Measurements from ENCODE around the gene SPINK2.

Gene SPINK2

DNA sequence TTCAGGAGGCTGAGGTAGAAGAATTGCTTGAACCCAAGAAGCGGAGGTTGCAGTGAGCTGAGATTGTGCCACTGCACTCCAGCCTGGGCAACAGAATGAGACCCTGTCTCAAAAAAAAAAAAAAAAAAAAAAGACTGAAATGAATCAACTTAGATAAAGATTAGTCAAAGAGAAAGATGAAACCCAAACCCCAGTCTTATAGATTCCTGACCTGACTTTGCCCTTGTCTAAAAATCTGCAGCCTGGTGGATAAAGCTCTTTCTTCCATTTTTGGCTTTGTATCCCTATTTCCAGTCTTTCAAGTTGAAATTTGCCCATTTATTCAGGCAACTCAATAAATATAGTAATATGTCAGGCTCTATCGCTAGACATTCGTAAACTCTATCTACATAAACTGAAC, 39.3 kb upstream of the SPINK2 start:
- no peak overlapping the region for H3K4me3 ChIP-seq (ENCODE audit: low read length in 2 of 2)
- H4K8ac ChIP-seq (ENCODE audit: low read depth, low read length) = no peak overlapping the region
- H2AFZ ChIP-seq (ENCODE audit: low read length) = no peak overlapping the region
- no peak overlapping the region for H2BK120ac ChIP-seq (ENCODE audit: low read depth, low read length)
- H4K91ac ChIP-seq (ENCODE audit: low read depth, low read length, poor library complexity) = no peak overlapping the region
- H3K14ac ChIP-seq (ENCODE audit: low read length) = no peak overlapping the region
- no peaks in the 10 kb centered on the region for H3K4me1 ChIP-seq (ENCODE audit: control insufficient read depth in 2 of 2, insufficient read depth in 1 of 2, low read depth in 1 of 2, low read length in 2 of 2)
- H3K9me3 ChIP-seq (replicated peaks in 1 of 2; ENCODE audit: control insufficient read depth in 2 of 2, insufficient read depth in 1 of 2, low read depth in 1 of 2, low read length in 2 of 2) = no peaks in the 10 kb centered on the region
- H3K36me3 ChIP-seq (replicated peaks in 1 of 2; ENCODE audit: control insufficient read depth in 2 of 2, insufficient read depth in 2 of 2, low read length in 2 of 2) = no peaks in the 10 kb centered on the region
- H3K27me3 ChIP-seq (ENCODE audit: control insufficient read depth in 3 of 3, insufficient read depth in 3 of 3, low read depth in 1 of 3, low read length in 3 of 3) = peaks cover 0 to 9% (median 0%) of the 10 kb centered on the region in 3 experiments
- H3K79me1 ChIP-seq (ENCODE audit: low read depth, low read length) = no peaks in the 10 kb centered on the region
- WGBS, 2 donors (ENCODE audit: extremely low coverage in 2 of 2, insufficient read length in 2 of 2, insufficient replicate concordance in 1 of 2) = no CpG with 5 or more reads among the region's 3 CpGs
- no peak overlapping the region for H3K18ac ChIP-seq (ENCODE audit: low read length)
- H2BK12ac ChIP-seq (ENCODE audit: low read length) = no peak overlapping the region
- no peak overlapping the region for H2BK15ac ChIP-seq (ENCODE audit: low read length)
- no peak overlapping the region for H2AK5ac ChIP-seq (ENCODE audit: low read depth, low read length)
- no peak overlapping the region for H3K4ac ChIP-seq (ENCODE audit: low read length)
- no peak overlapping the region for H3K23ac ChIP-seq (ENCODE audit: low read depth, low read length, poor library complexity)
- no peak overlapping the region for H3K9ac ChIP-seq (ENCODE audit: low read depth, low read length, poor library complexity)
- H3K27ac ChIP-seq (replicated peaks; ENCODE audit: low read length) = no peak overlapping the region
- no peak overlapping the region for H3K4me2 ChIP-seq (ENCODE audit: insufficient read depth, low read length, poor library complexity, severe bottlenecking)
- DNase-seq (ENCODE audit: low spot score) = no peak
- no peak overlapping the region for H2BK5ac ChIP-seq (ENCODE audit: low read length)

GRCh38 chr4:56859841-56860240, 38.3 kb upstream of the SPINK2 start:
- Histone ChIP-seq H3K4me1 (ENCODE audit: control insufficient read depth in 2 of 2, insufficient read depth in 1 of 2, low read depth in 1 of 2, low read length in 2 of 2) (no peaks in the 10 kb centered on the region), H3K23ac (ENCODE audit: low read depth, low read length, poor library complexity) (no peak overlapping the region), H2BK12ac (ENCODE audit: low read length) (no peak overlapping the region), H3K4me3 (ENCODE audit: low read length in 2 of 2) (no peak overlapping the region), H3K36me3 (replicated peaks in 1 of 2; ENCODE audit: control insufficient read depth in 2 of 2, insufficient read depth in 2 of 2, low read length in 2 of 2) (no peaks in the 10 kb centered on the region), H4K91ac (ENCODE audit: low read depth, low read length, poor library complexity) (no peak overlapping the region), H2BK5ac (ENCODE audit: low read length) (no peak overlapping the region), H3K18ac (ENCODE audit: low read length) (no peak overlapping the region), H2AFZ (ENCODE audit: low read length) (no peak overlapping the region), H2BK120ac (ENCODE audit: low read depth, low read length) (no peak overlapping the region), H3K4ac (ENCODE audit: low read length) (no peak overlapping the region), H3K9me3 (replicated peaks in 1 of 2; ENCODE audit: control insufficient read depth in 2 of 2, insufficient read depth in 1 of 2, low read depth in 1 of 2, low read length in 2 of 2) (no peaks in the 10 kb centered on the region), H3K4me2 (ENCODE audit: insufficient read depth, low read length, poor library complexity, severe bottlenecking) (no peak overlapping the region), H2AK5ac (ENCODE audit: low read depth, low read length) (no peak overlapping the region), H3K27me3 (ENCODE audit: control insufficient read depth in 3 of 3, insufficient read depth in 3 of 3, low read depth in 1 of 3, low read length in 3 of 3) (peaks cover 0 to 9% (median 0%) of the 10 kb centered on the region in 3 experiments), H2BK15ac (ENCODE audit: low read length) (no peak overlapping the region), H3K9ac (ENCODE audit: low read depth, low read length, poor library complexity) (no peak overlapping the region), H4K8ac (ENCODE audit: low read depth, low read length) (no peak overlapping the region), H3K27ac (replicated peaks; ENCODE audit: low read length) (no peak overlapping the region), H3K79me1 (ENCODE audit: low read depth, low read length) (no peaks in the 10 kb centered on the region), H3K14ac (ENCODE audit: low read length) (no peak overlapping the region)
- DNase-seq (ENCODE audit: low spot score) = no peak
- WGBS, 2 donors (ENCODE audit: extremely low coverage in 2 of 2, insufficient read length in 2 of 2, insufficient replicate concordance in 1 of 2) = no CpG with 5 or more reads among the region's 5 CpGs

GRCh38 chr4:56857601-56858309, 36.3 kb upstream of the SPINK2 start:
- Histone ChIP-seq H2AK5ac (ENCODE audit: low read depth, low read length) (no peak overlapping the region), H2BK12ac (ENCODE audit: low read length) (no peak overlapping the region), H2BK120ac (ENCODE audit: low read depth, low read length) (no peak overlapping the region), H3K9me3 (replicated peaks in 1 of 2; ENCODE audit: control insufficient read depth in 2 of 2, insufficient read depth in 1 of 2, low read depth in 1 of 2, low read length in 2 of 2) (no peaks in the 10 kb centered on the region), H3K79me1 (ENCODE audit: low read depth, low read length) (no peaks in the 10 kb centered on the region), H4K91ac (ENCODE audit: low read depth, low read length, poor library complexity) (no peak overlapping the region), H2BK15ac (ENCODE audit: low read length) (no peak overlapping the region), H3K36me3 (replicated peaks in 1 of 2; ENCODE audit: control insufficient read depth in 2 of 2, insufficient read depth in 2 of 2, low read length in 2 of 2) (no peaks in the 10 kb centered on the region), H3K14ac (ENCODE audit: low read length) (no peak overlapping the region), H3K23ac (ENCODE audit: low read depth, low read length, poor library complexity) (no peak overlapping the region), H3K27me3 (ENCODE audit: control insufficient read depth in 3 of 3, insufficient read depth in 3 of 3, low read depth in 1 of 3, low read length in 3 of 3) (peaks cover 0 to 9% (median 0%) of the 10 kb centered on the region in 3 experiments), H3K9ac (ENCODE audit: low read depth, low read length, poor library complexity) (no peak overlapping the region), H3K18ac (ENCODE audit: low read length) (no peak overlapping the region), H3K4ac (ENCODE audit: low read length) (no peak overlapping the region), H3K4me3 (ENCODE audit: low read length in 2 of 2) (peak overlapping the region in 1 of 2 donors; percentile 41), H3K4me1 (ENCODE audit: control insufficient read depth in 2 of 2, insufficient read depth in 1 of 2, low read depth in 1 of 2, low read length in 2 of 2) (no peaks in the 10 kb centered on the region), H2BK5ac (ENCODE audit: low read length) (no peak overlapping the region), H3K27ac (replicated peaks; ENCODE audit: low read length) (no peak overlapping the region), H4K8ac (ENCODE audit: low read depth, low read length) (peak overlapping the region; percentile 65), H2AFZ (ENCODE audit: low read length) (no peak overlapping the region), H3K4me2 (ENCODE audit: insufficient read depth, low read length, poor library complexity, severe bottlenecking) (no peak overlapping the region)
- DNase-seq (ENCODE audit: low spot score) = no peak
- no CpG with 5 or more reads among the region's 2 CpGs for WGBS, 2 donors (ENCODE audit: extremely low coverage in 2 of 2, insufficient read length in 2 of 2, insufficient replicate concordance in 1 of 2)

DNA sequence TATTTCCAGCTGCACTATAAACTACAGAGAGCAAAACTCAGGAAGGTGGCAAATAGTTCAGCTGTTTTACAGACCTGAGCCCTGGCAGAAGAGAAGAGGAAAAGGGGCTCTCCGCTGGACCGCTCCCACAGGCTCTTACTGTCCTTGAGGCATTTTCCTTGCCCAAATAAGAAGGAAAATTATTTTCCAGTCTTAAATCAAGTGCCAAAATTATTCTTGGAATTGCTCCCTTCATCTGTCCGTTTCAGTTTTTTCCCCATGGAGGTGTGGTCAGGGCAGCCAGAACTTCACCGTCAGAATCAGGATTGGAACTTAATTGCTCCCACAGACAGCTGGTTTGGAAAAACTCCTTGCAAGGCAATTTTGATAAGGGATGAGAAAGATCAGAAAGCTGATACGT, 35.2 kb upstream of the SPINK2 start:
- no CpG with 5 or more reads among the region's 5 CpGs for WGBS, 2 donors (ENCODE audit: extremely low coverage in 2 of 2, insufficient read length in 2 of 2, insufficient replicate concordance in 1 of 2)
- H4K91ac ChIP-seq (ENCODE audit: low read depth, low read length, poor library complexity) = no peak overlapping the region

More for the DNA sequence above, 35.2 kb upstream of the SPINK2 start:
- no peaks in the 10 kb centered on the region for H3K79me1 ChIP-seq (ENCODE audit: low read depth, low read length)
- no peak overlapping the region for H3K4me3 ChIP-seq (ENCODE audit: low read length in 2 of 2)
- H2BK120ac ChIP-seq (ENCODE audit: low read depth, low read length) = no peak overlapping the region
- no peaks in the 10 kb centered on the region for H3K9me3 ChIP-seq (replicated peaks in 1 of 2; ENCODE audit: control insufficient read depth in 2 of 2, insufficient read depth in 1 of 2, low read depth in 1 of 2, low read length in 2 of 2)
- H3K36me3 ChIP-seq (replicated peaks in 1 of 2; ENCODE audit: control insufficient read depth in 2 of 2, insufficient read depth in 2 of 2, low read length in 2 of 2) = no peaks in the 10 kb centered on the region
- H3K27ac ChIP-seq (replicated peaks; ENCODE audit: low read length) = no peak overlapping the region
- H3K27me3 ChIP-seq (ENCODE audit: control insufficient read depth in 3 of 3, insufficient read depth in 3 of 3, low read depth in 1 of 3, low read length in 3 of 3) = peaks cover 0 to 9% (median 0%) of the 10 kb centered on the region in 3 experiments
- no peak overlapping the region for H3K18ac ChIP-seq (ENCODE audit: low read length)
- H2BK15ac ChIP-seq (ENCODE audit: low read length) = no peak overlapping the region
- H3K9ac ChIP-seq (ENCODE audit: low read depth, low read length, poor library complexity) = no peak overlapping the region
- H2AFZ ChIP-seq (ENCODE audit: low read length) = no peak overlapping the region
- H3K23ac ChIP-seq (ENCODE audit: low read depth, low read length, poor library complexity) = no peak overlapping the region
- H2AK5ac ChIP-seq (ENCODE audit: low read depth, low read length) = no peak overlapping the region
- no peak overlapping the region for H2BK5ac ChIP-seq (ENCODE audit: low read length)
- H4K8ac ChIP-seq (ENCODE audit: low read depth, low read length) = no peak overlapping the region
- H3K4me2 ChIP-seq (ENCODE audit: insufficient read depth, low read length, poor library complexity, severe bottlenecking) = no peak overlapping the region
- H3K4ac ChIP-seq (ENCODE audit: low read length) = no peak overlapping the region
- H2BK12ac ChIP-seq (ENCODE audit: low read length) = no peak overlapping the region
- H3K4me1 ChIP-seq (ENCODE audit: control insufficient read depth in 2 of 2, insufficient read depth in 1 of 2, low read depth in 1 of 2, low read length in 2 of 2) = no peaks in the 10 kb centered on the region
- DNase-seq (ENCODE audit: low spot score) = no peak
- H3K14ac ChIP-seq (ENCODE audit: low read length) = no peak overlapping the region

Measured in neuronal stem cell (in vitro differentiated cells).